Body of pancreas (tissue), 4 donors: Measurements from ENCODE around the gene SEC61A1.

Experiments used
- POLR2A ChIP-seq, 3 donors: fragments of 450-650 bp; IDR thresholded peaks; one replicate each; pipeline ENCODE4 v1.6.1; 2016; ENCODE audit warnings: antibody characterized with exemption in 3 of 3, mild to moderate bottlenecking in 2 of 3
- TF ChIP-seq, protein P1 (sequence below), 7 experiments: fragments of 450-650 bp in 4 of 7; fragments of 200-600 bp in 3 of 7; sonication (generic) in 3 of 7; IDR thresholded peaks; one replicate each; pipeline ENCODE4 v1.5.1; 2016 to 2019; ENCODE audit warnings: antibody characterized with exemption in 7 of 7

DNA sequence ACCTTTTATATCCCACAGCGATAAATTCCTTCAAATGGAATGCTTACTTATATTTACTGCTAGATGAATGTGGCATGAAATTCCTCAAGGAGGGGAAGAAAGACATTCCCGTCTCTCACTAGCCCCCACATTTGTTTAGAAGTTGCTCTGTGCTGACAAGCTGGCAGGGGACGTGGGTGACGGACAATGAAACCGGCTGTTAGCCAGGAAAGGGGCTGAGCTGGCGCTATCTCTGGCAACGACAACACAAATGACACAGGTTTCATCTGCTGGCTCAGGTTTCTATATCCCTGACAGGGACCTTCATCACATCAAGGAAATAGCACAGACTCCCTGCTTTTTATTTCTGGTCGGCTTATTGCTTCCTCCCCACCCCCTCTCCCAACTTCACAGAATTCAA lies 55.6 kb downstream of the SEC61A1 start:
- TF ChIP-seq, protein P1, sequence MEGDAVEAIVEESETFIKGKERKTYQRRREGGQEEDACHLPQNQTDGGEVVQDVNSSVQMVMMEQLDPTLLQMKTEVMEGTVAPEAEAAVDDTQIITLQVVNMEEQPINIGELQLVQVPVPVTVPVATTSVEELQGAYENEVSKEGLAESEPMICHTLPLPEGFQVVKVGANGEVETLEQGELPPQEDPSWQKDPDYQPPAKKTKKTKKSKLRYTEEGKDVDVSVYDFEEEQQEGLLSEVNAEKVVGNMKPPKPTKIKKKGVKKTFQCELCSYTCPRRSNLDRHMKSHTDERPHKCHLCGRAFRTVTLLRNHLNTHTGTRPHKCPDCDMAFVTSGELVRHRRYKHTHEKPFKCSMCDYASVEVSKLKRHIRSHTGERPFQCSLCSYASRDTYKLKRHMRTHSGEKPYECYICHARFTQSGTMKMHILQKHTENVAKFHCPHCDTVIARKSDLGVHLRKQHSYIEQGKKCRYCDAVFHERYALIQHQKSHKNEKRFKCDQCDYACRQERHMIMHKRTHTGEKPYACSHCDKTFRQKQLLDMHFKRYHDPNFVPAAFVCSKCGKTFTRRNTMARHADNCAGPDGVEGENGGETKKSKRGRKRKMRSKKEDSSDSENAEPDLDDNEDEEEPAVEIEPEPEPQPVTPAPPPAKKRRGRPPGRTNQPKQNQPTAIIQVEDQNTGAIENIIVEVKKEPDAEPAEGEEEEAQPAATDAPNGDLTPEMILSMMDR (IDR thresholded peaks at IDR 0.05), result no peak
- no peak for TF ChIP-seq POLR2A (IDR thresholded peaks at IDR 0.05)
